HEK293 (cell line): ENCODE data around the gene STRA6.

ENCODE experiments used
- BCL11B ChIP-seq: fragments of 450-650 bp; formaldehyde crosslinking; IDR thresholded peaks from 2 replicates; pipeline ENCODE4 v1.5.1; 2016; ENCODE audit warnings: low read depth, missing biosample characterization, missing genetic modification characterization
- PATZ1 ChIP-seq: fragments of 450-650 bp; formaldehyde crosslinking; IDR thresholded peaks from 2 replicates; pipeline ENCODE4 v1.5.1; 2016; ENCODE audit warnings: missing biosample characterization, missing genetic modification characterization
- PRDM10 ChIP-seq: fragments of 450-650 bp; formaldehyde crosslinking; IDR thresholded peaks from 2 replicates; pipeline ENCODE4 v1.5.1; 2016; ENCODE audit warnings: missing biosample characterization, missing genetic modification characterization
- RBAK ChIP-seq: fragments of 450-650 bp; formaldehyde crosslinking; IDR thresholded peaks from 2 replicates; pipeline ENCODE4 v1.5.1; 2016; ENCODE audit warnings: missing biosample characterization, missing genetic modification characterization
- ZEB2 ChIP-seq: fragments of 450-650 bp; formaldehyde crosslinking; IDR thresholded peaks from 2 replicates; pipeline ENCODE4 v1.5.1; 2016; ENCODE audit warnings: missing biosample characterization, missing genetic modification characterization
- ZFP37 ChIP-seq: fragments of 450-650 bp; formaldehyde crosslinking; IDR thresholded peaks from 2 replicates; pipeline ENCODE4 v1.5.1; 2016; ENCODE audit warnings: missing biosample characterization, missing genetic modification characterization
- ZNF133 ChIP-seq: fragments of 450-650 bp; formaldehyde crosslinking; IDR thresholded peaks from 2 replicates; pipeline ENCODE4 v1.5.1; 2016; ENCODE audit warnings: missing biosample characterization, missing genetic modification characterization
- ZNF148 ChIP-seq: fragments of 450-650 bp; formaldehyde crosslinking; IDR thresholded peaks from 2 replicates; pipeline ENCODE4 v1.5.0; 2017; ENCODE audit warnings: missing biosample characterization, missing genetic modification characterization, borderline replicate concordance
- ZNF155 ChIP-seq: fragments of 450-650 bp; formaldehyde crosslinking; IDR thresholded peaks from 2 replicates; pipeline ENCODE4 v1.5.1; 2016; ENCODE audit warnings: missing biosample characterization, missing genetic modification characterization
- ZNF26 ChIP-seq: fragments of 450-650 bp; formaldehyde crosslinking; IDR thresholded peaks from 2 replicates; pipeline ENCODE4 v1.5.1; 2016; ENCODE audit warnings: missing biosample characterization, missing genetic modification characterization
- ZNF324 ChIP-seq: fragments of 450-650 bp; formaldehyde crosslinking; IDR thresholded peaks from 2 replicates; pipeline ENCODE4 v1.5.1; 2016; ENCODE audit warnings: missing biosample characterization, missing genetic modification characterization
- ZNF394 ChIP-seq: fragments of 450-650 bp; formaldehyde crosslinking; IDR thresholded peaks from 2 replicates; pipeline ENCODE4 v1.5.1; 2016; ENCODE audit warnings: missing biosample characterization, missing genetic modification characterization, mild to moderate bottlenecking, moderate library complexity, borderline replicate concordance
- ZNF449 ChIP-seq: fragments of 450-650 bp; formaldehyde crosslinking; IDR thresholded peaks from 2 replicates; pipeline ENCODE4 v1.5.1; 2017; ENCODE audit warnings: missing biosample characterization, mild to moderate bottlenecking, missing genetic modification characterization, moderate library complexity
- ZNF510 ChIP-seq: fragments of 450-650 bp; formaldehyde crosslinking; IDR thresholded peaks from 2 replicates; pipeline ENCODE4 v1.5.1; 2018; ENCODE audit warnings: mild to moderate bottlenecking, missing genetic modification characterization, missing biosample characterization; ENCODE audit not compliant: insufficient replicate concordance
- ZNF518A ChIP-seq: fragments of 450-650 bp; formaldehyde crosslinking; conservative IDR thresholded peaks from 2 replicates; pipeline ENCODE4 v1.5.1; 2016; ENCODE audit warnings: low read depth, missing biosample characterization, missing genetic modification characterization
- ZNF529 ChIP-seq: fragments of 450-650 bp; formaldehyde crosslinking; IDR thresholded peaks from 2 replicates; pipeline ENCODE4 v1.5.1; 2017; ENCODE audit warnings: missing genetic modification characterization, missing biosample characterization; ENCODE audit not compliant: insufficient replicate concordance
- ZNF560 ChIP-seq: fragments of 450-650 bp; formaldehyde crosslinking; IDR thresholded peaks from 2 replicates; pipeline ENCODE4 v1.5.1; 2017; ENCODE audit warnings: missing biosample characterization, missing genetic modification characterization, borderline replicate concordance
- ZNF658 ChIP-seq: fragments of 450-650 bp; formaldehyde crosslinking; IDR thresholded peaks from 2 replicates; pipeline ENCODE4; 2016; ENCODE audit warnings: missing biosample characterization, missing genetic modification characterization
- ZNF707 ChIP-seq: fragments of 450-650 bp; formaldehyde crosslinking; IDR thresholded peaks from 2 replicates; pipeline ENCODE4 v1.5.1; 2016; ENCODE audit warnings: missing biosample characterization, missing genetic modification characterization
- ZNF791 ChIP-seq: fragments of 450-650 bp; formaldehyde crosslinking; IDR thresholded peaks from 2 replicates; pipeline ENCODE4 v1.5.1; 2016; ENCODE audit warnings: missing biosample characterization, missing genetic modification characterization
- ZNF792 ChIP-seq: fragments of 450-650 bp; formaldehyde crosslinking; IDR thresholded peaks from 2 replicates; pipeline ENCODE4 v1.5.1; 2016; ENCODE audit warnings: missing biosample characterization, missing genetic modification characterization
- ZNF843 ChIP-seq: fragments of 450-650 bp; formaldehyde crosslinking; IDR thresholded peaks from 2 replicates; pipeline ENCODE4 v1.5.1; 2016; ENCODE audit warnings: missing biosample characterization, missing genetic modification characterization
- ZSCAN16 ChIP-seq: fragments of 450-650 bp; formaldehyde crosslinking; IDR thresholded peaks from 2 replicates; pipeline ENCODE4 v1.5.1; 2016; ENCODE audit warnings: missing biosample characterization, missing genetic modification characterization
- ZSCAN30 ChIP-seq: fragments of 450-650 bp; IDR thresholded peaks from 2 replicates; pipeline ENCODE4 v1.5.1; 2018; ENCODE audit warnings: missing biosample characterization, mild to moderate bottlenecking, missing genetic modification characterization, moderate library complexity

The STRA6 gene

GRCh38 chr15:74196175-74196574 lies 6.4 kb downstream of the STRA6 start (continued):
- no peak for TF ChIP-seq BCL11B (tag by site-specific recombination)
- peak; percentile 66 for TF ChIP-seq PATZ1 (tag by site-specific recombination)
- no peak for TF ChIP-seq ZNF148
- TF ChIP-seq ZNF707, result no peak
- peak; percentile 21; the same call in 1 of the 2 replicates for TF ChIP-seq ZNF518A (tag by site-specific recombination)
- TF ChIP-seq ZNF394 (tag by site-specific recombination), result no peak
- peak; percentile 92 for TF ChIP-seq PRDM10 (tag by site-specific recombination)
- TF ChIP-seq ZNF26, result no peak
- no peak for TF ChIP-seq ZNF155 (tag by site-specific recombination)
- no peak for TF ChIP-seq ZSCAN16
- TF ChIP-seq RBAK, result no peak
- TF ChIP-seq ZEB2 (tag by site-specific recombination), result 0 out of 2 replicates have a peak, but pooled peaks have one; percentile 27
- no peak for TF ChIP-seq ZNF133
- TF ChIP-seq ZFP37 (tag by site-specific recombination), result no peak
- TF ChIP-seq ZNF843 (tag by site-specific recombination), result peak; percentile 16; the same call in 1 of the 2 replicates
- TF ChIP-seq ZNF529 (tag by site-specific recombination), result no peak
- TF ChIP-seq ZNF560, result no peak
- TF ChIP-seq ZNF449 (tag by site-specific recombination), result no peak
- no peak for TF ChIP-seq ZNF510 (tag by site-specific recombination)
- TF ChIP-seq ZNF324 (tag by site-specific recombination), result no peak
- TF ChIP-seq ZSCAN30 (tag by site-specific recombination), result no peak
- TF ChIP-seq ZNF791 (tag by site-specific recombination), result no peak
- TF ChIP-seq ZNF792 (tag by site-specific recombination), result no peak
- no peak for TF ChIP-seq ZNF658 (tag by site-specific recombination)
